OCI-LY7 (cell line): ENCODE measurements around the gene PODNL1. TPM values are rescaled to one million over a fixed set of nuclear protein-coding genes. Genes with fewer than 3 reads are reported as not detected.

ENCODE experiments used
- BruUV-seq: library from RNA; stranded (reverse); fragments of 400-500 nt; replicated peaks from 2 replicates; lab custom pipeline; 2021; lab: Mats Ljungman, UMichigan
- CTCF ChIA-PET: fragments of 300-600 bp; sonication (Branson Sonifier 250); formaldehyde crosslinking; loops from one replicate; lab custom pipeline; 2022; ENCODE audit warnings: antibody characterized with exemption; ENCODE audit not compliant: unreplicated experiment; lab: Charles Lee
- POLR2A ChIA-PET: fragments of 300-600 bp; sonication (Branson Sonifier 250); formaldehyde crosslinking; loops from one replicate; lab custom pipeline; 2022; ENCODE audit warnings: antibody characterized with exemption; lab: Charles Lee
- DNase-seq: peaks from one replicate; pipeline ENCODE4 v3.0.0-alpha.2; 2015; ENCODE audit warnings: low spot score
- H2AFZ ChIP-seq: fragments of 200-600 bp; sonication (generic), shearing (Covaris generic); 2 replicates; pipeline ENCODE4 v1.6.1; 2014; ENCODE audit warnings: mild to moderate bottlenecking, antibody characterized with exemption, low read length, moderate library complexity
- H3K27ac ChIP-seq: fragments of 200-600 bp; sonication (generic); 2 replicates; pipeline ENCODE4 v1.5.1; 2014; ENCODE audit warnings: mixed run types, low read depth, mild to moderate bottlenecking, moderate library complexity, low read length, inconsistent platforms; ENCODE audit not compliant: poor library complexity, severe bottlenecking
- H3K36me3 ChIP-seq: fragments of 200-600 bp; sonication (generic); 2 replicates; pipeline ENCODE4 v1.6.1; 2014; ENCODE audit warnings: mild to moderate bottlenecking, antibody characterized with exemption, low read length, moderate library complexity, mixed read lengths; ENCODE audit not compliant: insufficient read depth
- H3K4me1 ChIP-seq: fragments of 200-600 bp; sonication (generic); 2 replicates; pipeline ENCODE4 v1.5.1; 2014; ENCODE audit warnings: mild to moderate bottlenecking, low read length; ENCODE audit not compliant: insufficient read depth, poor library complexity, severe bottlenecking
- H3K4me2 ChIP-seq: fragments of 200-600 bp; sonication (generic); 2 replicates; pipeline ENCODE4 v1.6.1; 2014; ENCODE audit warnings: mild to moderate bottlenecking, low read length
- H3K4me3 ChIP-seq: fragments of 200-600 bp; sonication (generic); 2 replicates; pipeline ENCODE4 v1.5.1; 2014; ENCODE audit warnings: mild to moderate bottlenecking, low read depth, low read length; ENCODE audit not compliant: poor library complexity, severe bottlenecking
- H3K79me2 ChIP-seq: fragments of 200-600 bp; sonication (generic); 2 replicates; pipeline ENCODE4 v1.6.1; 2016; ENCODE audit warnings: low read depth, mild to moderate bottlenecking, low read length, moderate library complexity, mixed read lengths; ENCODE audit not compliant: insufficient read depth
- H3K9me2 ChIP-seq: fragments of 200-600 bp; sonication (generic); 2 replicates; pipeline ENCODE4 v1.6.1; 2016; ENCODE audit warnings: mild to moderate bottlenecking, low read length, mixed read lengths; ENCODE audit not compliant: insufficient read depth
- H3K9me3 ChIP-seq: fragments of 200-600 bp; sonication (generic); 2 replicates; pipeline ENCODE4 v1.6.1; 2014; ENCODE audit warnings: mild to moderate bottlenecking, mixed run types, low read length, mixed read lengths
- H4K20me1 ChIP-seq: fragments of 200-600 bp; sonication (generic); 2 replicates; pipeline ENCODE4 v1.6.1; 2014; ENCODE audit warnings: mild to moderate bottlenecking, antibody characterized with exemption, low read length, moderate library complexity, mixed read lengths; ENCODE audit not compliant: insufficient read depth
- CTCF ChIP-seq: fragments of 200-600 bp; sonication (generic); conservative IDR thresholded peaks from 2 replicates; pipeline ENCODE4 v1.5.1; 2014; ENCODE audit warnings: mild to moderate bottlenecking, antibody characterized with exemption, low read length, moderate library complexity, mixed read lengths
- EZH2phosphoT487 ChIP-seq: fragments of 200-600 bp; sonication (generic); IDR thresholded peaks from 2 replicates; pipeline ENCODE4 v1.6.1; 2018; ENCODE audit warnings: low read depth, borderline replicate concordance, mild to moderate bottlenecking, mixed run types, antibody characterized with exemption, low read length, moderate library complexity, mixed read lengths
- intact Hi-C: fragments of 100-400 bp; cut with micrococcal nuclease; formaldehyde crosslinking; loops from one replicate; pipeline ENCODE4 v1.10.0; 2022; ENCODE audit not compliant: unreplicated experiment
- total RNA-seq, 2 experiments: library from RNA; depleted of rRNA in 1 of 2; stranded (reverse); fragments of >200 nt in 1 of 2; shearing (Covaris generic) in 1 of 2; gene quantifications; 2 replicates each; pipeline ENCODE4 v1.2.3, GENCODE V29; 2014 to 2022

The PODNL1 gene
- total RNA-seq, 2 experiments from 2014 or later = 0.16 TPM; not detected in 1

DNA sequence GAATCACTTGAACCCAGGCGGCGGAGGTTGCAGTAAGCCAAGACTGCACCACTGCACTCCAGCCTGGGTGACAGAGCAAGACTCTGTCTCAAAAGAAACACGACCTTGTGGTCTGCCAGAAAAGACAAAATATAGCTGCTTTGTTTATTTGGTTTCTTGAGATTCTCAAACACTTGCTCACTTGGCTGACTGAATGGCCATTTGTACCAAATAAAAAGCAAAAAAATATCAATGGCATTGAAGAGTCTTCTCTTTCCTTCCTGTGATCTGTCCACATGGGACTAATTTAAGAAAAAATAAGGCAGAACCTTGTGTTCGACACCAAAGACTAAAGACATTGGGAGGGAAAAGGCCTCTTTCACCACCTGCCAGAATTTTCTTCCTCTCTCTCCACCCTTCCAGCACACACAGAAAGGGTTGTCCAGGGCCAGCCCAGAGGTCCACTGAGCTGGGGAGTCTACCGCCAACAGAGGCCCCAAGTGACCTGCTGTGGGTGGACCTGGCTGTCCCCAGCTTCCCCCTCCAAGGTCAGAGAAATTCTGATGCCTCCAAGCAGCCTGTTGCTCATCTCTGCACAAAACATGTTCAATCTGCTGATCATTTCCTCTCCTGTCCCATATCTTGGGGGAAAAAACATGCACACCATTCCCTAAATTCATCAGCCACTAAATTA, 38.2 kb downstream of the PODNL1 start:
- Histone ChIP-seq H3K9me3 (peaks cover 5% of the 10 kb centered on the region; the same call in 1 of the 2 replicates), H4K20me1 (no peaks in the 10 kb centered on the region), H3K4me3 (no peak overlapping the region), H3K79me2 (no peaks in the 10 kb centered on the region), H3K9me2 (no peaks in the 10 kb centered on the region), H2AFZ (no peak overlapping the region), H3K4me2 (no peak overlapping the region), H3K36me3 (no peaks in the 10 kb centered on the region), H3K27ac (no peak overlapping the region), H3K4me1 (no peaks in the 10 kb centered on the region)
- CTCF ChIA-PET = no interaction called here
- BruUV-seq = no TSS peak
- DNase-seq = no peak
- POLR2A ChIA-PET = interaction anchor here (0.6 kb wide), 2 partner anchors 78 to 115 kb away, joined by 3 read pairs; no protein-coding TSS in a partner anchor
- intact Hi-C loops = loop anchor here (5.0 kb wide), 1 partner anchor 132 kb away; the partner anchor contains the start of gene IL27RA
- TF ChIP-seq EZH2phosphoT487 (no peak), CTCF (no peak)

- Histone ChIP-seq H3K79me2 (no peaks in the 10 kb centered on the region), H3K4me2 (no peak overlapping the region), H2AFZ (no peak overlapping the region), H3K36me3 (no peaks in the 10 kb centered on the region), H3K4me1 (no peaks in the 10 kb centered on the region), H3K9me3 (peaks cover 5% of the 10 kb centered on the region; the same call in 1 of the 2 replicates), H4K20me1 (no peaks in the 10 kb centered on the region), H3K27ac (no peak overlapping the region), H3K4me3 (no peak overlapping the region), H3K9me2 (no peaks in the 10 kb centered on the region)
- ChIA-PET CTCF (no interaction called here), POLR2A (interaction anchor here (0.6 kb wide), 1 partner anchor 116 kb away, joined by 3 read pairs; no protein-coding TSS in a partner anchor)
- no peak for DNase-seq
- no TSS peak for BruUV-seq
- TF ChIP-seq EZH2phosphoT487 = no peak
- TF ChIP-seq CTCF = no peak
- intact Hi-C loops = no loop called here
Observed at GRCh38 chr19:13899393-13899792, 38.8 kb downstream of the PODNL1 start.

- no peaks in the 10 kb centered on the region for H3K36me3 ChIP-seq
- TF ChIP-seq CTCF (no peak), EZH2phosphoT487 (no peak)
- H3K4me2 ChIP-seq = no peak overlapping the region
- POLR2A ChIA-PET = no interaction called here
- no peak overlapping the region for H2AFZ ChIP-seq
- H3K9me3 ChIP-seq = no peaks in the 10 kb centered on the region
- no peak for DNase-seq
- CTCF ChIA-PET = no interaction called here
- H3K4me1 ChIP-seq = no peaks in the 10 kb centered on the region
- H3K4me3 ChIP-seq = no peak overlapping the region
- no peak overlapping the region for H3K27ac ChIP-seq
- no peaks in the 10 kb centered on the region for H3K79me2 ChIP-seq
- intact Hi-C loops = no loop called here
- H4K20me1 ChIP-seq = no peaks in the 10 kb centered on the region
- no TSS peak for BruUV-seq
- no peaks in the 10 kb centered on the region for H3K9me2 ChIP-seq
Observed at GRCh38 chr19:13896227-13896626, 42.0 kb downstream of the PODNL1 start.
